DOHH2 (cell line): ENCODE results near the gene GFAP.

Source experiments
- EZH2phosphoT487 ChIP-seq: fragments of 200-600 bp; sonication (generic); IDR thresholded peaks from 2 replicates; pipeline ENCODE4 v1.6.1; 2017; ENCODE audit warnings: borderline replicate concordance, mild to moderate bottlenecking, antibody characterized with exemption, low read length, moderate library complexity, mixed read lengths
- TF ChIP-seq, protein P1 (sequence below): fragments of 200-600 bp; sonication (generic); IDR thresholded peaks from one replicate; pipeline ENCODE4 v1.5.1; 2014; ENCODE audit warnings: antibody characterized with exemption, mild to moderate bottlenecking, low read depth, low read length; ENCODE audit not compliant: poor library complexity, severe bottlenecking

DNA sequence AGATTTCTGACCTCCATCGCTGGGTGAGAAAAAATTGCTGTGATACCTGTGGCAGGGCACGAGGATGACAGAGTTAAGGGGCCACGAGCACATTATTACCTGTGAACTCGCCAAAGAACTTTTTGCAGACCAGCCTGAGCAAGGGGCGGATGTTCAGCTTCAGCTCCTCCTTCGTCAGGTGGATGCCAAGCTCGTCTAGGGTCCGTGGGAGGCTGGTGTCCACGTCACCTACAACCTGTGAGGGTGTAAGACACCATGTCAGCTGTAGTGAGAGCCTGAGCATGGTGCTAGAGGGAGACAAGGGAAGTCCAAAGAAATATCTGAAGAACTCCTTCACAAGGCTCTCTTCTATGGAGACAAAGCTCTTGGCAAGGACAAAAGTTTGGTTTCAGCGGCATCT is 50.5 kb downstream of the GFAP start:
- TF ChIP-seq, protein P1, sequence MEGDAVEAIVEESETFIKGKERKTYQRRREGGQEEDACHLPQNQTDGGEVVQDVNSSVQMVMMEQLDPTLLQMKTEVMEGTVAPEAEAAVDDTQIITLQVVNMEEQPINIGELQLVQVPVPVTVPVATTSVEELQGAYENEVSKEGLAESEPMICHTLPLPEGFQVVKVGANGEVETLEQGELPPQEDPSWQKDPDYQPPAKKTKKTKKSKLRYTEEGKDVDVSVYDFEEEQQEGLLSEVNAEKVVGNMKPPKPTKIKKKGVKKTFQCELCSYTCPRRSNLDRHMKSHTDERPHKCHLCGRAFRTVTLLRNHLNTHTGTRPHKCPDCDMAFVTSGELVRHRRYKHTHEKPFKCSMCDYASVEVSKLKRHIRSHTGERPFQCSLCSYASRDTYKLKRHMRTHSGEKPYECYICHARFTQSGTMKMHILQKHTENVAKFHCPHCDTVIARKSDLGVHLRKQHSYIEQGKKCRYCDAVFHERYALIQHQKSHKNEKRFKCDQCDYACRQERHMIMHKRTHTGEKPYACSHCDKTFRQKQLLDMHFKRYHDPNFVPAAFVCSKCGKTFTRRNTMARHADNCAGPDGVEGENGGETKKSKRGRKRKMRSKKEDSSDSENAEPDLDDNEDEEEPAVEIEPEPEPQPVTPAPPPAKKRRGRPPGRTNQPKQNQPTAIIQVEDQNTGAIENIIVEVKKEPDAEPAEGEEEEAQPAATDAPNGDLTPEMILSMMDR, result no peak
- no peak for TF ChIP-seq EZH2phosphoT487
